ENCODE data around the gene MAP7D2. TPM values are rescaled to one million over a fixed set of nuclear protein-coding genes. Genes with fewer than 3 reads are reported as not detected.

Gene MAP7D2
- total and polyA plus RNA-seq, 4 donors, result 0.16 to 1.5 (median 0.42) TPM

- Histone ChIP-seq H3K27ac (ENCODE audit: low read depth in 1 of 2, low read length in 2 of 2) (no peak overlapping the region), H3K9ac (ENCODE audit: low read depth in 1 of 2, low read length in 2 of 2) (no peak overlapping the region), H3K4me1 (ENCODE audit: control insufficient read depth in 4 of 4, insufficient read depth in 4 of 4, low read length in 3 of 4) (no peaks in the 10 kb centered on the region), H3K36me3 (ENCODE audit: control insufficient read depth in 4 of 4, insufficient read depth in 3 of 4, low read depth in 1 of 4, low read length in 3 of 4) (no peaks in the 10 kb centered on the region), H3K9me3 (ENCODE audit: control insufficient read depth in 4 of 4, low read length in 3 of 4) (peaks cover 0 to 14% (median 9%) of the 10 kb centered on the region in 4 donors), H3K27me3 (ENCODE audit: control insufficient read depth in 4 of 4, insufficient read depth in 4 of 4, low read length in 3 of 4) (peaks cover 0 to 2% (median 0%) of the 10 kb centered on the region in 4 donors), H3K4me3 (ENCODE audit: low read depth in 1 of 3, low read length in 3 of 3) (no peak overlapping the region)
- DNase-seq (ENCODE audit: low spot score), result no peak
- TF ChIP-seq HNF4G (IDR thresholded peaks at IDR 0.05) (no peak), SP1 (IDR thresholded peaks at IDR 0.05) (no peak), FOXA1 (IDR thresholded peaks at IDR 0.05) (no peak), REST (IDR thresholded peaks at IDR 0.05) (no peak), GABPA (IDR thresholded peaks at IDR 0.05 in 1 of 2, conservative IDR thresholded peaks at IDR 0.05 in 1 of 2) (no peak), EGR1 (IDR thresholded peaks at IDR 0.05; ENCODE audit: low read depth in 2 of 2) (no peak), TAF1 (conservative IDR thresholded peaks at IDR 0.05) (no peak), CTCF (IDR thresholded peaks at IDR 0.05; ENCODE audit: low read depth, low read length, missing input control) (no peak), RAD21 (IDR thresholded peaks at IDR 0.05) (no peak), HNF4A (conservative IDR thresholded peaks at IDR 0.05) (no peak), FOXA2 (IDR thresholded peaks at IDR 0.05) (no peak), JUND (IDR thresholded peaks at IDR 0.05) (no peak), MAX (IDR thresholded peaks at IDR 0.05) (no peak), RXRA (IDR thresholded peaks at IDR 0.05) (no peak)
- TF ChIP-seq, protein P1, sequence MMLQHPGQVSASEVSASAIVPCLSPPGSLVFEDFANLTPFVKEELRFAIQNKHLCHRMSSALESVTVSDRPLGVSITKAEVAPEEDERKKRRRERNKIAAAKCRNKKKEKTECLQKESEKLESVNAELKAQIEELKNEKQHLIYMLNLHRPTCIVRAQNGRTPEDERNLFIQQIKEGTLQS (IDR thresholded peaks at IDR 0.05), result no peak
- WGBS, result 91% methylated on average over 4 of the region's 4 CpGs
Observed at GRCh38 chrX:20011608-20012007, 105.1 kb downstream of the MAP7D2 start.

- 85% methylated on average over 7 of the region's 7 CpGs for WGBS
- Histone ChIP-seq H3K4me3 (ENCODE audit: low read depth in 1 of 3, low read length in 3 of 3) (no peak overlapping the region), H3K27me3 (ENCODE audit: control insufficient read depth in 4 of 4, insufficient read depth in 4 of 4, low read length in 3 of 4) (peaks cover 0 to 2% (median 0%) of the 10 kb centered on the region in 4 donors)
Observed at GRCh38 chrX:20007962-20008622, 108.6 kb downstream of the MAP7D2 start.

More at GRCh38 chrX:20007962-20008622, 108.6 kb downstream of the MAP7D2 start:
- Histone ChIP-seq H3K4me1 (ENCODE audit: control insufficient read depth in 4 of 4, insufficient read depth in 4 of 4, low read length in 3 of 4) (no peaks in the 10 kb centered on the region), H3K9ac (ENCODE audit: low read depth in 1 of 2, low read length in 2 of 2) (no peak overlapping the region), H3K36me3 (ENCODE audit: control insufficient read depth in 4 of 4, insufficient read depth in 3 of 4, low read depth in 1 of 4, low read length in 3 of 4) (no peaks in the 10 kb centered on the region), H3K27ac (ENCODE audit: low read depth in 1 of 2, low read length in 2 of 2) (no peak overlapping the region), H3K9me3 (ENCODE audit: control insufficient read depth in 4 of 4, low read length in 3 of 4) (peaks cover 0 to 3% (median 0%) of the 10 kb centered on the region in 4 donors)
- DNase-seq (ENCODE audit: low spot score), result no peak
- TF ChIP-seq GABPA (IDR thresholded peaks at IDR 0.05 in 1 of 2, conservative IDR thresholded peaks at IDR 0.05 in 1 of 2) (no peak), FOXA2 (IDR thresholded peaks at IDR 0.05) (no peak), HNF4A (conservative IDR thresholded peaks at IDR 0.05) (no peak), FOXA1 (IDR thresholded peaks at IDR 0.05) (no peak), SP1 (IDR thresholded peaks at IDR 0.05) (no peak), RAD21 (IDR thresholded peaks at IDR 0.05) (no peak)
